ENCODE results near the gene EFCAB11.

EFCAB11 gene

GRCh38 chr14:89954070-89955021 lies at the start of gene EFCAB11:
TSS of gene EFCAB11 (minus strand) at chr14:89954730. CDS start at chr14:89954660, 70 bp downstream.
- DNase-seq (ENCODE audit: low read depth in 3 of 3) = peak; percentile 81 to 91 (median 87)

GRCh38 chr14:90003526-90004307 lies 49.2 kb upstream of the EFCAB11 start:
- no peak for DNase-seq (ENCODE audit: low read depth in 3 of 3)

- DNase-seq (ENCODE audit: low read depth in 3 of 3) = no peak
Observed at GRCh38 chr14:90000935-90001334, 46.4 kb upstream of the EFCAB11 start.

- no peak for DNase-seq (ENCODE audit: low read depth in 3 of 3)
Observed at GRCh38 chr14:89996963-89997362, 42.4 kb upstream of the EFCAB11 start.

- no peak for DNase-seq (ENCODE audit: low read depth in 3 of 3)
Observed at GRCh38 chr14:89992273-89992672, 37.7 kb upstream of the EFCAB11 start.

GRCh38 chr14:89990623-89991275 lies 36.2 kb upstream of the EFCAB11 start:
- DNase-seq (ENCODE audit: low read depth in 3 of 3) = no peak

- DNase-seq (ENCODE audit: low read depth in 3 of 3) = no peak
Observed at GRCh38 chr14:89990218-89990617, 35.7 kb upstream of the EFCAB11 start.

GRCh38 chr14:89988787-89989186 lies 34.3 kb upstream of the EFCAB11 start:
- DNase-seq (ENCODE audit: low read depth in 3 of 3) = no peak

GRCh38 chr14:89987161-89987475 lies 32.6 kb upstream of the EFCAB11 start:
- DNase-seq (ENCODE audit: low read depth in 3 of 3) = no peak

- DNase-seq (ENCODE audit: low read depth in 3 of 3) = no peak
Observed at GRCh38 chr14:89986462-89987160, 32.1 kb upstream of the EFCAB11 start.

GRCh38 chr14:89983375-89983774 lies 28.8 kb upstream of the EFCAB11 start:
- no peak for DNase-seq (ENCODE audit: low read depth in 3 of 3)

- DNase-seq (ENCODE audit: low read depth in 3 of 3) = no peak
Observed at GRCh38 chr14:89978656-89979055, 24.1 kb upstream of the EFCAB11 start.

- no peak for DNase-seq (ENCODE audit: low read depth in 3 of 3)
Observed at GRCh38 chr14:89977668-89978067, 23.1 kb upstream of the EFCAB11 start.

GRCh38 chr14:89973234-89973823 lies 18.8 kb upstream of the EFCAB11 start:
- DNase-seq (ENCODE audit: low read depth in 3 of 3) = no peak

- no peak for DNase-seq (ENCODE audit: low read depth in 3 of 3)
Observed at GRCh38 chr14:89965839-89966238, 11.3 kb upstream of the EFCAB11 start.

- no peak for DNase-seq (ENCODE audit: low read depth in 3 of 3)
Observed at GRCh38 chr14:89963288-89963978, 8.9 kb upstream of the EFCAB11 start.

- no peak for DNase-seq (ENCODE audit: low read depth in 3 of 3)
Observed at GRCh38 chr14:89960914-89961313, 6.4 kb upstream of the EFCAB11 start.

- DNase-seq (ENCODE audit: low read depth in 3 of 3) = no peak
Observed at GRCh38 chr14:89959853-89960445, 5.4 kb upstream of the EFCAB11 start.

GRCh38 chr14:89958966-89959365 lies 4.4 kb upstream of the EFCAB11 start:
- DNase-seq (ENCODE audit: low read depth in 3 of 3) = no peak

GRCh38 chr14:89957791-89958190 lies 3.3 kb upstream of the EFCAB11 start:
- DNase-seq (ENCODE audit: low read depth in 3 of 3) = no peak
